Measurements from ENCODE around the gene LENG1. TPM values are rescaled to one million over a fixed set of nuclear protein-coding genes. Genes with fewer than 3 reads are reported as not detected.
"Not testable (repeated sequence)": the region's sequence is repeated elsewhere in the genome, so short reads cannot be mapped to it uniquely, and the experiment has no call there.

Gene LENG1
- total and polyA plus RNA-seq, 5 donors, result 5.3 to 11.0 (median 7.2) TPM

DNA sequence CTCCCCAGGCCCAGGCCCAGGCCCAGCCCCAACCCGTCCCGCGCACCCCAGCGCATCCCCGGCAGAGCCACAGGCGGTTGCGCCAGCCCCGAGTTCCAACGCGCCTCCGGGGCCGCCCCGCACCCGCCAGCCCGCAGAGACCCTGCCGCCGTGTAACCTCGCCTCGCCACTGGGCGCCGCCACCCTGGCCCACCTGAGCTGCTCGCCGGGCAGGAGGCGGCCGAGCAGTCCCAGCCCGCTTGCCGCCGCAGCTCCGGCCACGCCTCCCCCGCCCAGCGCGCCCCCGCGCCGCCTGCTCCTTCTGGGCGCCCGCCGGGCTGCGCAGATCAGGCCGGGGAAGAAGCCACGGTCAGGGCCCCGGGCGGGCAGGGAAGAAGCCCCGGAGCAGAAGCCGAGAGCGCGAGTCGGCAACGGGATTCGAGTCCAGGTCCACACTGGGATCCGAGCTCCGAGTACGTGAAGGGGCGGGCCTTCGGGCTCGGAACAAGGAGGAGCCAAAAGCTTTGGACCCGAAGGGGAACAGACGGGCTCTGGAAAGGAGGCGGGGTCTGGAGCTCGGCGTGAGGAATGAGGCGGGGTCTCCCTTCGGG, 29.7 kb upstream of the LENG1 start, which contains the start of gene MBOAT7:
Gene MBOAT7, minus strand, starts transcription at position 436 of the 590 bp plus-strand sequence. CDS start 1,072 bp downstream, outside the sequence.
- intact Hi-C loops (cut with DNase I), result no loop called here
- Histone ChIP-seq H3K27me3 (ENCODE audit: control insufficient read depth, insufficient read depth) (no peaks in the 10 kb centered on the region), H3K4me1 (ENCODE audit: control insufficient read depth, insufficient read depth, low read length) (peaks cover 2% of the 10 kb centered on the region), H3K9me3 (ENCODE audit: control insufficient read depth, low read length) (no peaks in the 10 kb centered on the region), H3K4me3 (ENCODE audit: low read length) (peak within 1 kb of the TSS; percentile 53), H3K27ac (ENCODE audit: low read length) (peak within 1 kb of the TSS; percentile 95)
- WGBS, result under 1% methylated on average over 64 of the region's 64 CpGs
- ATAC-seq (peak; percentile 4 to 73), DNase-seq (no peak)

DNA sequence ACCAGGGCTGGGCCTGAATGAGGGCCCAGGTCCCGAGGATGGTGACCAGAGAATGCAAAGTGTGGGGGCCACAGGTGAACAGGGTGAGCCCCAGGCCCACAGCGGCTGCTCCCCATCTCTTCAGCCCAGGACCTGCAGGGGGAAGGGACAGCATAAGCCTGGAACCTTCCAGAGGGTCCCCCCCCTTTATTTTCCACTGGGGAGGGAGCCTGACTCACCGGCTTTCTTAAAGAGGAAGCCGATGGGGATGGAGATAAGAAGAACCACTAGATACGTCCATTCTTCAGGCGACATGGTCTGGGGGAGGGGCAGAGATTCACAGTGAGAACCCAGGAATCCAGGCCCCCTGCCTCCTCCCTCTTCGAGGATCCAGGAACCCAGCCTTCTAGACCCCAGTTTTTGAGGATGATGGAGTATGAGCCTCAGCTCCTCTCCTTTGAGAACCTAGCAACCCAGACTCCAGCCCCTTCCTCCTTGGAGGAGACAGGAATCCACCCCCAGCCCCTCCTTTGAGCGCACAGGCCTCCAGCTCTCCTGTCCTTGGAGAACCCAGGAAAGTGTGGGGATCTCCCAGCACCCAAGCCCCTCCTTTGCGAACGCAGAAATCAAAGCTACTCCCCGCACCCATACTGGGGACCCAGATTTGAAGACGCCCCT, 28.8 kb upstream of the LENG1 start:
- WGBS, result 26% methylated on average over 12 of the region's 12 CpGs
- ATAC-seq (no peak), DNase-seq (peak in 1 of 3 donors; percentile 58)
- peak overlapping the region; percentile 53 for H3K4me3 ChIP-seq (ENCODE audit: low read length)
- no peaks in the 10 kb centered on the region for H3K9me3 ChIP-seq (ENCODE audit: control insufficient read depth, low read length)
- H3K4me1 ChIP-seq (ENCODE audit: control insufficient read depth, insufficient read depth, low read length), result peaks cover 2% of the 10 kb centered on the region
- no peak overlapping the region for H3K27ac ChIP-seq (ENCODE audit: low read length)
- H3K27me3 ChIP-seq (ENCODE audit: control insufficient read depth, insufficient read depth), result no peaks in the 10 kb centered on the region
- intact Hi-C loops (cut with DNase I), result no loop called here

DNA sequence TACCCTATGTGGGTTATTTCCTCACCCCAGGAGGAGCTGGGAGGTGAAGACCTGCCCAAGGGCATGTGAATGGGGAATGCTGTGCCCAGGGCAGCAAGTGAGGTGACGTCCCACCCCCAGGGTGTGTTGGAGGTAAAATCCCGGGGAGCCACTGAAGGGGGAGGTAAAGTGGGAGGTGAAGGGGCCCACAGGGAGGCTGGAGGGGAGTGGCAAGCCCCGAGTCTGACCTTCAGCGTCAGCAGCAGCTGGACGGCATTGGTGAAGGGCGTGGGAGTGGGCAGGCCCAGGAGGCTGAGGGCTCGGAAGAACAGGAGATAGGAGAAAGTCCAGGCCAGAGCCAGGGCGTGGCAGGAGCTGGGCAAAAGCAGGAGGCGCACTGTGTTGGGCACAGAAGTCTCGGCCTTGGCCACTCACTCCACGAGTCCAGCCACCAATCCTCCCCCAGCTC, 27.4 kb upstream of the LENG1 start:
- no peak for ATAC-seq
- intact Hi-C loops (cut with DNase I), result no loop called here
- Histone ChIP-seq H3K27ac (ENCODE audit: low read length) (no peak overlapping the region), H3K4me3 (ENCODE audit: low read length) (no peak overlapping the region), H3K4me1 (ENCODE audit: control insufficient read depth, insufficient read depth, low read length) (no peaks in the 10 kb centered on the region), H3K9me3 (ENCODE audit: control insufficient read depth, low read length) (no peaks in the 10 kb centered on the region), H3K27me3 (ENCODE audit: control insufficient read depth, insufficient read depth) (no peaks in the 10 kb centered on the region)
- DNase-seq, result peak in 1 of 3 donors; percentile 57
- WGBS, result 85% methylated on average over 11 of the region's 11 CpGs

DNA sequence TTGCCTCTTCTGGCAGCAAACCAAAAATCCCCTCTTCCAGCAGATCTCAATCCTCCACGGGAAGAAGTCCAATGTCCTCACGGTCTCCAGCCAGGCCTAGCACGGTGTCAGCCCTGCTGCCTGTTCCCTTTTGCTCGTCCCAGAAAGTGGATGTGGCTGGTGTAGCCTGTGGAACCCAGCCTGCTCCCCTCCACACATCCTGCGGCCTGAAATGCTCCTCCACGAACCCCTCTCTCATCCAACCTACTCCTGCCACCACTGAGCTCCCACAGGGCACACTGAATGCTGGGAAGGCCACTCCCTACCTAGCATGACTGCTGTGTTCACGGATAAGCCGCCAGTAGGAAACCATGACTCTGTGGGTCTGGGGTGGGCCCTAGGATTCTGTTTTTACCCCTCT, 26.8 kb upstream of the LENG1 start:
- 70% methylated on average over 8 of the region's 8 CpGs for WGBS
- intact Hi-C loops (cut with DNase I), result no loop called here
- DNase-seq (peak in 1 of 3 donors; percentile 29), ATAC-seq (no peak)
- Histone ChIP-seq H3K4me1 (ENCODE audit: control insufficient read depth, insufficient read depth, low read length) (no peaks in the 10 kb centered on the region), H3K27ac (ENCODE audit: low read length) (no peak overlapping the region), H3K4me3 (ENCODE audit: low read length) (no peak overlapping the region), H3K27me3 (ENCODE audit: control insufficient read depth, insufficient read depth) (no peaks in the 10 kb centered on the region), H3K9me3 (ENCODE audit: control insufficient read depth, low read length) (no peaks in the 10 kb centered on the region)

DNA sequence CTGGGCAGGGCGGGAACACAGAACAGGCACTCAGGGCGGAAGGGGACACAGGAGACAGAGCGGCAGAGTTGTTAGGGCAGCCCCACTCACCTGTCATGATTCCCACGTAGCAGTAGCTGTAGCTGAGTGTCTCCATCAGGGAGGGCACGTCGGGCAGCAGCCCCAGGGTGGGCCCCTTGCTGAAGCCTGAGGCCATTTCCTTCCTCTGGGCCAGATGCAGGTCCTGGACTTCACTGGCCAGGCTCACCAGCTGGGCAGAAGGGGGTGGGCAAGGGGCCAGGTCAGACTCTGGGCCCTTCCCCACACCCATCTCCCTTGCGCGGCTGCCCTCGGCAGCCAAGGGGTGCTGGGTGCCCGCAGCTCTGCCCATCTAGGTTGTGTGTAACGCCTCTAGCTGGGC, 23.9 kb upstream of the LENG1 start:
- H3K4me3 ChIP-seq (ENCODE audit: low read length), result no peak overlapping the region
- no peaks in the 10 kb centered on the region for H3K9me3 ChIP-seq (ENCODE audit: control insufficient read depth, low read length)
- no peaks in the 10 kb centered on the region for H3K27me3 ChIP-seq (ENCODE audit: control insufficient read depth, insufficient read depth)
- intact Hi-C loops (cut with DNase I), result no loop called here
- ATAC-seq (no peak), DNase-seq (peak in 1 of 3 donors; percentile 46)
- no peaks in the 10 kb centered on the region for H3K4me1 ChIP-seq (ENCODE audit: control insufficient read depth, insufficient read depth, low read length)
- no peak overlapping the region for H3K27ac ChIP-seq (ENCODE audit: low read length)
- 89% methylated on average over 11 of the region's 11 CpGs for WGBS

DNA sequence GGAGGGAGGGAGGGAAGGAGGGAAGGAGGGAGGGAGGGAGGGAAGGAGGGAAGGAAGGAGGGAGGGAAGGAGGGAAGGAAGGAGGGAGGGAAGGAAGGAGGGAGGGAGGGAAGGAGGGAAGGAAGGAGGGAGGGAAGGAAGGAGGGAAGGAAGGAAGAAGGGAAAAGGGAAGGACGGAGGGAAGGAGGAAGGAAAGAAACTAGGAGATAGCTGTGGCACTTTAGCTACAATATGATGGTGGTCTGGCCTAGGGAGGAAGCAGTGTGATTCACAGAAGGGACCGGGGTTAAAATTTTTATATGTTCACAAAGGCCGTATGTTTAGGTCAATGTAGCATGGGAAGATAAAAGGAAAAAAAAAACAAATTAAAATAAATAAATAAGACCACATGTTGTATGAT, 22.4 kb upstream of the LENG1 start:
- H3K27ac ChIP-seq (ENCODE audit: low read length); H3K4me1 ChIP-seq (ENCODE audit: control insufficient read depth, insufficient read depth, low read length); ATAC-seq; H3K4me3 ChIP-seq (ENCODE audit: low read length); H3K27me3 ChIP-seq (ENCODE audit: control insufficient read depth, insufficient read depth); intact Hi-C loops (cut with DNase I); DNase-seq; H3K9me3 ChIP-seq (ENCODE audit: control insufficient read depth, low read length): not testable (repeated sequence)
- WGBS, result 89% methylated on average over 3 of the region's 3 CpGs

DNA sequence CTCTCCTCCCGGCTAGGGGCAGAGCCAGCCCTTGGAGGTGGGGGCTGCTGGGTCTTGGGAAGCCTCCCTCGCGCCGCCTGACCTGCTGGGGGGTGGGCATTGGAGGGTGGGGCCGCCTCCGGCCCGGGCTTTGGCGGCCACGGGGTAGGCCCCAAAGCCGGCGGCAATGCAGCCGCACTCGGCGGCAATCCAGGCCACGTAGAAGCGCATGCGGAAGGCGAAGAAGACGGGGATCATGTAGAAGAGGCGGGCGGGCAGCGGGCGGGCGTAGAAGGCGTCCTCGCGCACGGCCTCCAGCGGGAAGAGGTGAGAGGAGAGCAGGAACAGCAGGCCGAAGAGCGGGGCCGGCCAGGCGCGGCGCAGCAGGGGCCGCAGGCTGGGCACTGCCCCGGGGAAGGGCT, 21.2 kb upstream of the LENG1 start:
- WGBS, result 96% methylated on average over 37 of the region's 37 CpGs
- H3K4me3 ChIP-seq (ENCODE audit: low read length), result no peak overlapping the region
- intact Hi-C loops (cut with DNase I), result no loop called here
- ATAC-seq, result no peak
- H3K9me3 ChIP-seq (ENCODE audit: control insufficient read depth, low read length), result no peaks in the 10 kb centered on the region
- DNase-seq, result peak in 1 of 3 donors; percentile 36
- no peak overlapping the region for H3K27ac ChIP-seq (ENCODE audit: low read length)
- no peaks in the 10 kb centered on the region for H3K27me3 ChIP-seq (ENCODE audit: control insufficient read depth, insufficient read depth)
- H3K4me1 ChIP-seq (ENCODE audit: control insufficient read depth, insufficient read depth, low read length), result no peaks in the 10 kb centered on the region

DNA sequence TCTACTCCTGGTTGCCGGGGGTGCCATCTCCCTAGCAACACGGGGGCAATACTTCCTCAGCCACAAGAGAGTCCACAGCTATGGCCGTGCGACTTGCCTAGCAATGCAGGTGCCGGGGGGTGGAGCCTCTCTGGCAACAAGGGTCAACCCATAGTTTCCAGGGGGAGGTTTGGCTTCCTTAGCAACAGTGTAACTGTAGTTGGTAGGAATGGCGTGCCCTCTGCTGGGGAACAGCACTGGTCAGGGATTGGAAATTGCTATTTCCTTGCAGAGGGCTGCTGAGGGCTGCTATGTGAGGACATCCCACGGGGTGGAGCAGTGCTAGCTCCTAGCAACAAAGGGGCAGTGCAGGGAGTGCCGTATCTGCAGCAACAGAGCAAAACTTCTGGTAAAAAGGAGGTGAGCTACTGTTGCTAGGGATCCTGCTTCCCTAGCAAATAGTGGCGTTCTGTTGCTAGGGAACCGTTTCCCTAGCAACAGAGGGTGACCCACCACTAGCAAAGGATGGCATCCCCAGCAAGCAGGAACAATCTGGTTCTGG, 20.5 kb upstream of the LENG1 start:
- H3K4me1 ChIP-seq (ENCODE audit: control insufficient read depth, insufficient read depth, low read length), result no peaks in the 10 kb centered on the region
- DNase-seq, result peak in 1 of 3 donors; percentile 10
- H3K27me3 ChIP-seq (ENCODE audit: control insufficient read depth, insufficient read depth), result no peaks in the 10 kb centered on the region
- H3K27ac ChIP-seq (ENCODE audit: low read length), result no peak overlapping the region
- 54% methylated on average over 10 of the region's 10 CpGs for WGBS
- H3K9me3 ChIP-seq (ENCODE audit: control insufficient read depth, low read length), result no peaks in the 10 kb centered on the region
- ATAC-seq, result peak; percentile 25 to 28
- intact Hi-C loops (cut with DNase I), result no loop called here
- H3K4me3 ChIP-seq (ENCODE audit: low read length), result no peak overlapping the region

DNA sequence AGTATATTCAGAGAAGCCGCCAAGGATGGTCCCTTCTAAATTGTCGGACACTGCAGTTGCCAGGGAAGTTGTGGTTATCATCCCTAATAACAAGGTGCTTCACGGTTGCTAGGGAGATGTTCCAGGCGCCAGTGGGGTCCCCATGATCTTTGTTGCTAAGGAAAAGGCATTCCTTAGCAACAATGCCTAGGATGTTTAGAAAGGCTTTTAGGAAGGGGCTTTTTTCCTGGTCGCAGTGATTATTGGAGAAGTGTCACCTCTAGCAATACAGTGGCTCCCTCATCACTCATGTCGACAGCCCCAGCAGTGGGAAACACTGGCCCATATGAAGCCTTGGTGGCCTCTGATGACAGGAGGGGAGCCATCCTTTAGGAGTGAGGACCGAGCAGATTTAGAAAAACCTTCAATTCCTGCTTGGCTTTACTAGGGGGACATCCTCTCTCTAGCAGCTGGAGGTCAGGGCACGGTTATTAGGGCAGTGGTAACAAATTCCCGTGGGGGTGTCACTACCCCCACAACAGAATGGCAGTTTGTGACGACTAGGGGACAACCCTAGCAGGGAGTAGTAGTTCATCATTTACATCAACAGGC, 19.8 kb upstream of the LENG1 start:
- WGBS, result 84% methylated on average over 10 of the region's 10 CpGs
- no peaks in the 10 kb centered on the region for H3K9me3 ChIP-seq (ENCODE audit: control insufficient read depth, low read length)
- H3K4me1 ChIP-seq (ENCODE audit: control insufficient read depth, insufficient read depth, low read length), result no peaks in the 10 kb centered on the region
- H3K27ac ChIP-seq (ENCODE audit: low read length), result no peak overlapping the region
- ATAC-seq (no peak), DNase-seq (peak in 1 of 3 donors; percentile 5)
- no peak overlapping the region for H3K4me3 ChIP-seq (ENCODE audit: low read length)
- intact Hi-C loops (cut with DNase I), result no loop called here
- H3K27me3 ChIP-seq (ENCODE audit: control insufficient read depth, insufficient read depth), result no peaks in the 10 kb centered on the region

DNA sequence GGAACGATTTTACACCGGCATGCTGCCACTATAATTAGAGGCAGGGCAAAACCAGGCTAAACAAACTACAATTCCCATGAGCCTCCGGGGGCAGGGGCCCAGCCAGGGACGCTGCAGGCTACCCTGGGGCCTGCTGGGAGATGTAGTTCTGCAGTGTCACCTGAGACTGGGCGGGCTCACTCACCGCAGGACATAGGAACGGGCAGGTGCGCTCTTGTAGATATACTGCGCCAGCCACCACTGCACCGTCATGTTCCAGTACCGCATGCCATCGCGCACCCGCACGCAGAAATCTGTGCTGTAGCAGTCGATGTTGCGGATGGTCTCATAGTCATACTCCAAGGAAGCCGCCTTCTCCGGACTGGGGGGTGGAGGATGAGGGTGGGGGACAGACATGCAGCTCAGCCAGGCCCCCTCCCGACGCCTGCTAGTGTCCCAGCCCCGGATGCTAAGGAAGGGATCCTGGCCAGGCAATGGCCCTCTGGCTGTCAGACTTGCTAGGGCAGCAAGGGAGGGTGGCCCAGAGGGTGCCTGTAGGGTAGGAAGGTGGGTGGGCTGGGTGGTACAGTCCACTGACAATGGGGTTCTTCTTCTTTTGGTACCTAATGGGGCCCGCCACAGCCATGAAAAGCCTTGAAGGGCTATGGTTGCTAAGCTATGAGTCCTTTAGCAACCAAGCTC, 19.2 kb upstream of the LENG1 start:
- DNase-seq (peak in 1 of 3 donors; percentile 66), ATAC-seq (peak; percentile 70 to 75)
- Histone ChIP-seq H3K4me1 (ENCODE audit: control insufficient read depth, insufficient read depth, low read length) (no peaks in the 10 kb centered on the region), H3K27me3 (ENCODE audit: control insufficient read depth, insufficient read depth) (no peaks in the 10 kb centered on the region), H3K27ac (ENCODE audit: low read length) (no peak overlapping the region), H3K4me3 (ENCODE audit: low read length) (no peak overlapping the region), H3K9me3 (ENCODE audit: control insufficient read depth, low read length) (no peaks in the 10 kb centered on the region)
- WGBS, result 74% methylated on average over 23 of the region's 23 CpGs
- intact Hi-C loops (cut with DNase I), result no loop called here

Data from right cardiac atrium (tissue), 5 donors.